PC-9 (cell line): ENCODE measurements around the gene NFKBIB.

Source experiments
- EZH2 ChIP-seq: fragments of 200-600 bp; sonication (generic); IDR thresholded peaks from 2 replicates; pipeline ENCODE4 v1.8.0; 2017; ENCODE audit warnings: antibody characterized with exemption, low read depth
- TF ChIP-seq, protein P1 (sequence below): fragments of 200-600 bp; sonication (generic); conservative IDR thresholded peaks from 2 replicates; pipeline ENCODE4 v1.6.1; 2017; ENCODE audit warnings: mixed run types, antibody characterized with exemption, mild to moderate bottlenecking, moderate library complexity

DNA sequence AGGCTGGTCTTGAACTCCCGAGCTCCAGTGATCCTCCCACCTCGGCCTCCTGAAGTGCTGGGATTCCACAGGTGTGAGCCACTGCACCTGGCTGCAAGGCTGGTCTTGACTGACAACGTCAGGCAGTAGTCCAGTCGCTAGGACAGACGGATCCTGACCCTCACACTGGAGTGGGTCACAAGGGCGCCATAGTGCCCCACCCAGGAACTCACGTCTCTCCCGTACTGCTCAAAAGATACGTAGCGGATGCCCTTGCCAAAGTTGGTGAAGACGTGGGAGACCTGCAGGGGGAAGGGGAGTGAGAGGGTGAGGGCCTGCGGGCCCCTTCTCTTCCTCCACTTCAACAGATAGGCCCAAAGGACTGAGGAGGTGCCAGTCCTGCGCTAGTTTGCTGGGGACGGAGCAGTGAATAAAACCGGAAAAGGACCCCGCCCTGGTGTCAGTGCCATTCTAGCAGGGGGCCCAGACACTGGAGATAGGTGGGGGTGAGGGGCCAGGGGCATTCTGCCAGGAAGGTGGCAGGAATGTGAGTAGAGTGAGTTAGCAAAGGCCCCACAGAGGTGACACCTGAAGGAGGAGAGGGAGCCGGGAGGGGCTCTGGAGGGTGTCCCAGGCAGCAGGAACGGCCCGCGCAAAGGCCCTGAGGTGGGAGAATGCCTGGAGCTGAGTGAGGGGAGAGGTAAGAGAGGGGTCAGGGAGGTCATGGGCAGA lies 42.9 kb downstream of the NFKBIB start:
- TF ChIP-seq, protein P1, sequence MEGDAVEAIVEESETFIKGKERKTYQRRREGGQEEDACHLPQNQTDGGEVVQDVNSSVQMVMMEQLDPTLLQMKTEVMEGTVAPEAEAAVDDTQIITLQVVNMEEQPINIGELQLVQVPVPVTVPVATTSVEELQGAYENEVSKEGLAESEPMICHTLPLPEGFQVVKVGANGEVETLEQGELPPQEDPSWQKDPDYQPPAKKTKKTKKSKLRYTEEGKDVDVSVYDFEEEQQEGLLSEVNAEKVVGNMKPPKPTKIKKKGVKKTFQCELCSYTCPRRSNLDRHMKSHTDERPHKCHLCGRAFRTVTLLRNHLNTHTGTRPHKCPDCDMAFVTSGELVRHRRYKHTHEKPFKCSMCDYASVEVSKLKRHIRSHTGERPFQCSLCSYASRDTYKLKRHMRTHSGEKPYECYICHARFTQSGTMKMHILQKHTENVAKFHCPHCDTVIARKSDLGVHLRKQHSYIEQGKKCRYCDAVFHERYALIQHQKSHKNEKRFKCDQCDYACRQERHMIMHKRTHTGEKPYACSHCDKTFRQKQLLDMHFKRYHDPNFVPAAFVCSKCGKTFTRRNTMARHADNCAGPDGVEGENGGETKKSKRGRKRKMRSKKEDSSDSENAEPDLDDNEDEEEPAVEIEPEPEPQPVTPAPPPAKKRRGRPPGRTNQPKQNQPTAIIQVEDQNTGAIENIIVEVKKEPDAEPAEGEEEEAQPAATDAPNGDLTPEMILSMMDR, result no peak
- TF ChIP-seq EZH2, result no peak
